Right lobe of liver (tissue), 4 donors: Measurements from ENCODE around the gene TNFRSF14.

Experiments
- CTCF ChIP-seq, 4 donors: fragments of 200-600 bp in 3 of 4; fragments of 450-650 bp in 1 of 4; IDR thresholded peaks; one replicate each; pipeline versions ENCODE4 v1.5.1 to v1.8.0; 2016 to 2022; ENCODE audit warnings: antibody characterized with exemption in 4 of 4, mild to moderate bottlenecking in 2 of 4
- POLR2A ChIP-seq: fragments of 450-650 bp; IDR thresholded peaks from one replicate; pipeline ENCODE4 v1.6.1; 2017; ENCODE audit warnings: antibody characterized with exemption, mild to moderate bottlenecking
- donor health status: DM: no; HTN: no; CAD: no.
- donor health status: DM: no; HTN: no; CAD: no.
- donor health status: DM: no; HTN: yes; CAD: no.

- TF ChIP-seq CTCF (IDR thresholded peaks at IDR 0.05) (no peak), POLR2A (no peak)
These were observed 18.2 kb downstream of the TNFRSF14 start for GRCh38 chr1:2574350-2574749.
